SU-DHL-6 (cell line): Measurements from ENCODE around the gene SP3.

Source experiments
- CTCF ChIP-seq: fragments of 200-600 bp; sonication (generic); IDR thresholded peaks from one replicate; pipeline ENCODE4 v1.5.1; 2017; ENCODE audit warnings: antibody characterized with exemption, mild to moderate bottlenecking, low read length, moderate library complexity; ENCODE audit not compliant: insufficient read depth, poor library complexity, severe bottlenecking
- EZH2phosphoT487 ChIP-seq: fragments of 200-600 bp; sonication (generic), shearing (Covaris generic); conservative IDR thresholded peaks from 2 replicates; pipeline ENCODE4 v1.6.1; 2018; ENCODE audit warnings: mild to moderate bottlenecking, antibody characterized with exemption, low read length, moderate library complexity, mixed read lengths

GRCh38 chr2:173926875-173927274 lies 38.3 kb downstream of the SP3 start:
- TF ChIP-seq CTCF, result no peak
- no peak for TF ChIP-seq EZH2phosphoT487
